IPS-15b (cell line): Measurements from ENCODE around the gene IFT122.

Source experiments
- H3K27me3 ChIP-seq: one replicate; pipeline ENCODE4 v1.6.1; 2013; ENCODE audit warnings: low read length; ENCODE audit not compliant: control insufficient read depth, insufficient read depth
- H3K36me3 ChIP-seq: one replicate; pipeline ENCODE4 v1.6.1; 2013; ENCODE audit warnings: low read length; ENCODE audit not compliant: control insufficient read depth, insufficient read depth
- H3K4me1 ChIP-seq: one replicate; pipeline ENCODE4 v1.6.1; 2013; ENCODE audit warnings: mild to moderate bottlenecking, low read length; ENCODE audit not compliant: control insufficient read depth, insufficient read depth
- H3K4me3 ChIP-seq: one replicate; pipeline ENCODE4 v1.5.1; 2013; ENCODE audit warnings: low read depth, low read length
- H3K9ac ChIP-seq: one replicate; pipeline ENCODE4 v1.6.1; 2013; ENCODE audit warnings: low read depth, mild to moderate bottlenecking, low read length
- H3K9me3 ChIP-seq: one replicate; pipeline ENCODE4 v1.6.1; 2013; ENCODE audit warnings: mild to moderate bottlenecking, low read length; ENCODE audit not compliant: control insufficient read depth, insufficient read depth

The IFT122 gene

DNA sequence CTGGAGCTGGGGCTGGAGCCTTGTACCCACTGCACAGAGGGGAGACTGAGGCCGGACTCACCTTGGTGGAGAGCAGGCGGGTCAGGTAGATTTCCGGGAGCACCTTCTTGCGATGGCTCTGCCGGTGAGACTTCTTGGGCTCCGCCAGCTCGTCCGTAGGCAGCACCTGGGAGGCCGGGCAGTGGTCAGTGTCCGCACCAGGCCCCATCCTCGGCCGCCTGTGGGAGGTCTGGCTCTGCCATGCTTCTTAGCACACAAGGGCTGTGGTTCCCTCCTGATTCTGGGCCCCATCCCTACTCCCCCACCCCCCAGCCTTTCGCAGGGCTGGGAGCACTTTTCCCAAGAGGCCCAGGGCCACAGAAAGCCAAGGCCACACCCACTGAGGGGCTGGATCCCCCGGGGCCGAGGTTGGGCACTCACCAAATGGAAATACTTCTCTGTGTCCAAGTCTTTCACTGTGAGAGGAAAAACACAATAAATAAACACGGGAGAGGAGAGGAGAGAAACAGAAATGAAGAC lies 120.3 kb downstream of the IFT122 start:
- Histone ChIP-seq H3K9ac (no peak overlapping the region), H3K4me3 (no peak overlapping the region), H3K27me3 (no peaks in the 10 kb centered on the region), H3K36me3 (peaks cover 3% of the 10 kb centered on the region), H3K4me1 (peaks cover 6% of the 10 kb centered on the region), H3K9me3 (no peaks in the 10 kb centered on the region)

GRCh38 chr3:129560911-129561594 lies 121.0 kb downstream of the IFT122 start:
- no peak overlapping the region for H3K9ac ChIP-seq
- no peaks in the 10 kb centered on the region for H3K27me3 ChIP-seq
- no peaks in the 10 kb centered on the region for H3K9me3 ChIP-seq
- H3K36me3 ChIP-seq = peaks cover 9% of the 10 kb centered on the region
- peaks cover 6% of the 10 kb centered on the region for H3K4me1 ChIP-seq
- no peak overlapping the region for H3K4me3 ChIP-seq

- Histone ChIP-seq H3K9ac (no peak overlapping the region), H3K4me1 (peaks cover 6% of the 10 kb centered on the region), H3K27me3 (no peaks in the 10 kb centered on the region), H3K9me3 (no peaks in the 10 kb centered on the region), H3K4me3 (no peak overlapping the region), H3K36me3 (peaks cover 9% of the 10 kb centered on the region)
These were observed 121.7 kb downstream of the IFT122 start for GRCh38 chr3:129561619-129562248.

DNA sequence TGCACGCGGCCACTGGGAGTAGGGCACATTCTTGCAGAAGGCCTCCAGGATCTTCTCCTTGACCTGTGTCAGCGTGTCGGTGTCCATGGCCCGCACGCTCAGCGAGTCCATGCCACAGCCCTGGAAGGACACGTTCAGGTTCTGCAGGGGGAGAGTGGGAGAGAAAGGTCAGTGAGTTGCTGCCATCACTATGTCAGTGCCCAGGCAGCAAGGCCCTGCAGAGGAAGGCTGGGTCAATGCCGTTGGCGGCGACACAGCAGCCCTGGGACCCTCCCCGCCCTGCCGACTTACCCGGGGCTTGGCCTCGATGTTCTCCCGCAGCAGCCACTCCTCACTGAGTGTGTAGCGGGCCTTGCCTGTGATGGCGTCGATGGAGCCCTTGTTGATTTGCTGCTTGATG lies 122.8 kb downstream of the IFT122 start:
- no peaks in the 10 kb centered on the region for H3K9me3 ChIP-seq
- H3K4me3 ChIP-seq = no peak overlapping the region
- no peak overlapping the region for H3K9ac ChIP-seq
- no peaks in the 10 kb centered on the region for H3K27me3 ChIP-seq
- H3K4me1 ChIP-seq = peaks cover 2% of the 10 kb centered on the region
- peaks cover 9% of the 10 kb centered on the region for H3K36me3 ChIP-seq

- Histone ChIP-seq H3K9ac (no peak overlapping the region), H3K4me1 (peaks cover 2% of the 10 kb centered on the region), H3K9me3 (no peaks in the 10 kb centered on the region), H3K36me3 (peaks cover 9% of the 10 kb centered on the region), H3K4me3 (no peak overlapping the region), H3K27me3 (no peaks in the 10 kb centered on the region)
These were observed 123.3 kb downstream of the IFT122 start for GRCh38 chr3:129563332-129563731.

DNA sequence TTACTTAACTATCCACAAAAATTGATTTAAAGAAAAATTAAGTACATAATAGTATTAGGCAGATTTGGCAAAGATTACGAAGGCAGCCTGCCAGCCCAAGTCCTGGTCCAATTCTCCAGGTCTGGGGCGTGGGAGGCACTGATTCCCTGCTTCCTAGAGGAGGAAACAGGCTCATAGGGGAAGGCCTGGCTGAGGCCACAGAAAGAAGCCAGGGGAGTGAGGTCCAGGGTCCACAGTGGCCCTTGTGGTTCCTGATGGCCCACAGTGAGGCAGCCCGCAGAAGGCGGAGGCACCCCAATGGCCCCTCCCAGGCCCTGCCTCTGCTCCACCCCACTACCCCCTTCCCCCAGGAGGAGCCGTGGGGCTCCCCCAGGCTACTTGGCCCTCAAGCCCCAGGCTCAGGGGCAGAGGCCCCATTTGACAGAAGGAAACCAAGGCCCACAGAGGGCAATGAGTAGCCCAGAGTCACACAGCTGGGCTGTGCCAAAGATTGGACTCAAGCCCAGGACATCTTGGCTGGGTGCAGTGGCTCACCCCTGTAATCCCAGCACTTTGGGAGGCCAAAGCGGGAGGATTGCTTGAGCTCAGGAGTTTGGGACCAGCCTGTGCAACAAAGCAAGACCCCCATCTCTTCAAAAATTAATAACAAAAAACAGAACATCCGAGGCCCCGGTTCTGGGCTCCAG lies 124.0 kb downstream of the IFT122 start:
- Histone ChIP-seq H3K9ac (no peak overlapping the region), H3K27me3 (no peaks in the 10 kb centered on the region), H3K9me3 (no peaks in the 10 kb centered on the region), H3K4me3 (no peak overlapping the region), H3K36me3 (peaks cover 9% of the 10 kb centered on the region), H3K4me1 (peaks cover 2% of the 10 kb centered on the region)

- Histone ChIP-seq H3K9me3 (no peaks in the 10 kb centered on the region), H3K27me3 (no peaks in the 10 kb centered on the region), H3K9ac (no peak overlapping the region), H3K36me3 (peaks cover 14% of the 10 kb centered on the region), H3K4me1 (peaks cover 2% of the 10 kb centered on the region), H3K4me3 (no peak overlapping the region)
These were observed 125.1 kb downstream of the IFT122 start for GRCh38 chr3:129564981-129565644.

GRCh38 chr3:129565902-129566301 lies 125.9 kb downstream of the IFT122 start:
- Histone ChIP-seq H3K9ac (no peak overlapping the region), H3K36me3 (peaks cover 17% of the 10 kb centered on the region), H3K9me3 (no peaks in the 10 kb centered on the region)

DNA sequence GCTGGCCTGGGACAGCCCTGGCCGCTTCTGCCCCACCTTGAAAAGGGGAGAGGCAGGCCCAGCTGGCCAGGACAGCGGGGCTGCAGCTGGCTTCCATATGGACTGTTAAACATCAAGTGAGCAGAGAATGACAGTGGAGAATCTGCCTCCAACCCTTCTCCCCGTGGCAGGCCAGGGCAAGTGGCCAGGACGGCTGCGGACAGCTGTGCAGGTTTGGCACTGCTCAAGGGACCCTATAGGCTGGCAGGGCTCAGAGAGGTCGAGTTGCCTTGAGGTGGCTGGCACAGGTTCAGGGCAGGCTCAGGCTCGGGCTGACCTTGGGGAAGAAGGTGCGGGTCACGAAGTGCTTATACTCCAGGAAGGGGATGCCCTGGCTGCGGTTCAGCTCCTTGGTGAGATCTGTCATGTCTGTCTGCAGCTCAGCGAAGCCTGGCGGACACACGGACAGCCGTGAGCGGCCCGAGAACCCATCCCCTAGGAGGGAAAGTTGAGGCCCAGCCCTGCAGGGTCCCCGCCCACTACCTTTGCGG lies 127.2 kb downstream of the IFT122 start:
- Histone ChIP-seq H3K27me3 (no peaks in the 10 kb centered on the region), H3K4me3 (no peak overlapping the region), H3K4me1 (no peaks in the 10 kb centered on the region), H3K9me3 (no peaks in the 10 kb centered on the region), H3K36me3 (peaks cover 17% of the 10 kb centered on the region), H3K9ac (no peak overlapping the region)

More at GRCh38 chr3:129565902-129566301, 125.9 kb downstream of the IFT122 start:
- no peaks in the 10 kb centered on the region for H3K4me1 ChIP-seq
- no peaks in the 10 kb centered on the region for H3K27me3 ChIP-seq
- H3K4me3 ChIP-seq = no peak overlapping the region

- no peaks in the 10 kb centered on the region for H3K9me3 ChIP-seq
- H3K9ac ChIP-seq = no peak overlapping the region
- no peak overlapping the region for H3K4me3 ChIP-seq
- H3K27me3 ChIP-seq = no peaks in the 10 kb centered on the region
- H3K4me1 ChIP-seq = no peaks in the 10 kb centered on the region
- H3K36me3 ChIP-seq = peaks cover 17% of the 10 kb centered on the region
These were observed 127.9 kb downstream of the IFT122 start for GRCh38 chr3:129567939-129568338.

- no peaks in the 10 kb centered on the region for H3K9me3 ChIP-seq
- no peaks in the 10 kb centered on the region for H3K27me3 ChIP-seq
- H3K9ac ChIP-seq = no peak overlapping the region
- peaks cover 25% of the 10 kb centered on the region for H3K36me3 ChIP-seq
- H3K4me1 ChIP-seq = no peaks in the 10 kb centered on the region
- H3K4me3 ChIP-seq = no peak overlapping the region
These were observed 129.8 kb downstream of the IFT122 start for GRCh38 chr3:129569856-129570255.
